HG02938 (cell line): ENCODE results near the gene NLRP14.

Experiments used
- ATAC-seq: cut with Tn5 transposase; IDR thresholded peaks from one replicate; pipeline ENCODE4 v1.9.1; 2021; ENCODE audit warnings: mild to moderate bottlenecking, moderate library complexity; ENCODE audit not compliant: unreplicated experiment

The NLRP14 gene

DNA sequence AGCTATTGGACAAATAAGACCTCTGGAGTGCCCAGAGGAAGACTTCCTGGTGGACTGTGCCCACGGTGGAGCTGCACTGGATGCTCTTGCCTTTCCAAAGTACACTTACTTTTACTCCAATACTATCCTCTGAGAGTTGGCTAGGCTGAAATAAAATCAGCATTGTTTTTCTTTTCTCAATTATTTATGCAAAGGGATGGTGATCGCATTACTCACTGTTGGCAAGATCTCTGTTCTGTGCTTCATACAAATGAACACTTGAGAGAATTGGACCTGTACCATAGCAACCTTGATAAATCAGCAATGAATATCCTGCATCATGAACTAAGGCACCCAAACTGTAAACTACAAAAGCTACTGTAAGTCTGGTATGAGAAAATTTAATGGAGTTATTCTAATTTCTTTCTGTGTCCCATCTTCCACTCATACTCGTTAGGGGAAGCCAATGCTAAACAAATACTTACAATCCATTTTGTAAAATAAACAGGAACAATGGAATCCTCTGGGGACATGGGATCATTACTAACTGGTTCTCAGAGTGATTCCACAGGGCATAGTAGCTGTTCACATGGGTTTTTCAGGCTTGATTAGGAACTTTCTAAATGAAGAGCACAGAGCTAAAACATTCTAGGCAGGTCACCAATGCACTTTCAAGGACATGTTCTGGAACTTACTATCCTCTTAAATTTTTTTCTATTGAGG is 26.3 kb downstream of the NLRP14 start:
- no peak for ATAC-seq

GRCh38 chr11:7050191-7050590 is 29.9 kb downstream of the NLRP14 start:
- no peak for ATAC-seq

DNA sequence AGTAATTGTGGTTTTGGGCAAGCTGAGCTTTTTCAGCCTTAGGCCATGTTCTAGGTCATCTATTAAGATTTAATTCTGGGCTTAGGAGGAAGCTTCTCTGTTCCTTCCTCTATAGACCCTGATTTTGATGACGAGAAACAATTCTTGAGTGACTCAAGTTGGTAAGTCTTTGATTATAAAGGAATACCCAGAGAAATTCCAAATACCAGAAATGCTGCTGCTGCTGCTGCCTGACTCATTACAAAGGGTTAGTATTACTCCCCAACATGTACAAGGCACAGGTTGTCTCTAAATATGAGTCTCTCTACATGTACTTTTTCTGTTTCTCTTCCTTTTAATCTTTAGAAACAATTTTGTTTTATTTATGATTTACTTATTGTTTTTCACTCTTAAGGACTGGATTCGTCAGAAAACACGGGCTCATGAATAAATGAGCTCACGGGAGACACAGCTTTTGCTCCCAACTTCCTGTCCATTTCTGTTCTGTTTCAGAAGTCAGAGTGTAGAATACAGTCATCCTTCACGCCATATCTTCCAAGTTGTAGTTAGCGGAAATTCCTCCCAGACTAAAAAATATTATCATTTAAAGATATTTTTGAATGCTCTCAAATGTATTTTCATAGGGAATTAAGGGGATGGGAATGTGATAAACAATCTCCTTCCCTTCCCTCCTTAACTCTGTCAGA is 36.7 kb downstream of the NLRP14 start:
- no peak for ATAC-seq

DNA sequence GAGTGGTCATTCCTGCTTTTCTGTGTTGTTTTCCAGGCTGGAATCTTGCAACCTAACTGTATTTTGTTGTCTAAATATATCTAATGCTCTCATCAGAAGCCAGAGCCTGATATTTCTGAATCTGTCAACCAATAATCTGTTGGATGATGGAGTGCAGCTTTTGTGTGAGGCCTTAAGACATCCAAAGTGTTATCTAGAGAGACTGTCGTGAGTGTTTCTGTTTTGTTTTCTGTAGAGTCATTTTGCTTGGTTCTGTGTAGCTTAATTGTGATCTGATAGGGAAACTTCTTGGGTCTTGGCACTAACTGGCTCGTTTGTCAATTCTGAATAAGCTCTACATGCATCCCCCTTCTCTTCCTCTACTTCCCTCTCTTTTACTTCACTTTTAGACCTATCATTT is 37.4 kb downstream of the NLRP14 start:
- no peak for ATAC-seq

- ATAC-seq = no peak
Observed at GRCh38 chr11:7060868-7061267, 40.6 kb downstream of the NLRP14 start.

DNA sequence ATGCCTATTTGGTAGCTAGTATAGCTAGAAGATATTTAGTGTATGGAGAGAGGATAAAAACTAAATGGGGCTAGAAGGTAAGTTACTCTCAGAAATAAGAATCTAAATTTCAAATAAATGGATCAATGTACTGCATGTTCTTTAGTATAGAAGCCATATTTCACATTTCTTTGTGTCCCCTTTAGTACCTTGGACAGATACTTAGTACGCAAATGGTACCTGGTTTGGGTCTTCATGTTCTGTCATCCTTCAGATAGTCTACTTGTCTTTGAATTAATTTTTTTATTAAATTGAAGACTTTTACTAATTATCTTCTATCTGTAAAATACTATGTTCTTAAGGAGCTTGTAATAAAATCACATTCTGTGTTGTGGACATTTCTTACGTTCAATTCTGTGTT is 42.3 kb downstream of the NLRP14 start:
- no peak for ATAC-seq

DNA sequence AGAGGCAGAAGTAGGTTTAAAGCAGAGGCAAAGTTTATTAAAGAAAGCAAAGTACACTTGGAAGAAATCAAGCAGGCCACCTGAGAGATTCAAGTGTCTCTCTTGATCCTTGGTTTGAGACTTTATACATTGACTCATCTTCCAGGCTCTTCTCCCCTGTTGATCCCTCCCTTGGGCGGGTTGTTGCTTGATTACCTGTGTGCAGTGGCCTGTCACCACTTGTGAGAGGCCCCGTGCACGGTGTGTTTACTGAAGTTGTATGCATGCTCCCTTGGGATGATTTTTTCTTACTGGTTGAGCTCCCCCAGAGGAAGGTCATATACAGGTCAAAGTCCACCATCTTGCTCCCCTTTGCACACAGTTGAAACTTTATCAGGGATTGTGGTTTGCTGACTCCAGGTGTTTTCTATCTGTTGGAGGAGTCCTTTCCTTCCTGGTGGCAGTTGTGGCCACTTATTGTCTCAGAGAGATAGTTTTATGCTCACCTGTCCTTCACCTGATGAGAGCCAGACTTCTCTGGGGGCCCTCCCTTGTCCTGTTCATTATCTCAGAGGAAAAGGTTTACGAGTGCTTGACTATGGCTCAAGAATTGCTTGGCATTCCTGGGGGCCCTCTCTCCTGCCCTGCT is 52.2 kb downstream of the NLRP14 start:
- ATAC-seq = no peak

- no peak for ATAC-seq
Observed at GRCh38 chr11:7077101-7077500, 56.8 kb downstream of the NLRP14 start.

- no peak for ATAC-seq
Observed at GRCh38 chr11:7079545-7080135, 59.4 kb downstream of the NLRP14 start.

GRCh38 chr11:7080900-7081299 is 60.6 kb downstream of the NLRP14 start:
- ATAC-seq = no peak

DNA sequence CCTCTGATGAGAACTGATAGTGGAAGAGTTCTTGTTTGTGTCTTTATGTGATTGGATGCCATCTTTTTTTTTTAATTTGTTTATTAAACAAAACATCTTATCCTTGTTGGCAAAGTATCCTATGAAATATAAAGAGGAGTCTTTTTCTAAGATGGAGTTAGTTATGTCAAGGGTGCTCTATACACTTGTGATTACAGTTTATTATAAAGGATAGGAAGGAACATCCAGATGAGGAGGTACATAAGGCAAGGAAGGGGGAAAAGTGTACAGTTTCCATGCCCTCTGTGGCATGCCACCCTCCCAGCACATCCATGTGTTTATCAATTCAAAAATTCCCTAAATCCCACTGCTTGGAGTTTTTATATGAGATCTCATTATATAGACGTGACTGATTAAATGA is 61.2 kb downstream of the NLRP14 start:
- ATAC-seq = no peak

DNA sequence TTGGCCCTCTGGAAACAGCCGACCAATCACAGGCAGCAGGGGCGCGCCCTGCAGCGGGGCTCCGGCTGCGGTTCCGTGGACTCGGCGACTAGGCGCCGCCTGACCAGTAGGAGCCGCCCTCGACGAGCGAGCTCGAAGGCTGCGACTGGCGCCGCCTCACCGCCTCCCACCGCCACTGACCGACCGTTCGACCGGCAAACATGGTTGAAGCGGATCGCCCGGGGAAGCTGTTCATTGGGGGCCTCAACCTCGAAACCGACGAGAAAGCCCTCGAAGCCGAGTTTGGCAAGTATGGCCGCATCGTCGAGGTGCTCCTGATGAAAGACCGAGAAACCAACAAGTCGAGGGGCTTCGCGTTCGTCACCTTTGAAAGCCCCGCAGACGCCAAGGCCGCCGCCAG is 68.6 kb downstream of the NLRP14 start, which contains the start of gene RBMXL2:
Gene RBMXL2, plus strand, starts transcription at position 78 of the 400 bp plus-strand sequence. Its CDS starts 123 bp downstream, at position 201.
- no peak for ATAC-seq

- ATAC-seq = no peak
Observed at GRCh38 chr11:7089328-7090251, 69.3 kb downstream of the NLRP14 start.

- ATAC-seq = peak; percentile 87
Observed at GRCh38 chr11:7098235-7098832, 78.1 kb downstream of the NLRP14 start.

DNA sequence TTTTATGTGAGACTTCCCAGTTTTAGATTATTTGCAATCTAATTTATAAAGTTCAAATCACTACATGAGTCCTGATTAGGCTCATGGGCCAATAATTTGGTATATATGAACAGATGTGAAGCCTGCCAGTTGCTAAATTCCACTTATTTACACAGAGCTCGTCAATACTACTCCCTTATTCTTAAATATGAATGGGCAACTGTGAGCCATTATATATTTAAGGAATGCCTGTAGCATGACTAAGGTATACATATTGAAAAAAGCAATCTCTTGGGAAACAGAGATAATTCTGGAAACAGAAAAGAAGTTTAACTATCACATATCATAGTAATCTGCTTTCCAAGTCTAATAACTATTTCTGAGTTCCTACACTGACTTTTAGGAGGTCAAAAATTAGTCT is 95.5 kb downstream of the NLRP14 start:
- ATAC-seq = no peak

DNA sequence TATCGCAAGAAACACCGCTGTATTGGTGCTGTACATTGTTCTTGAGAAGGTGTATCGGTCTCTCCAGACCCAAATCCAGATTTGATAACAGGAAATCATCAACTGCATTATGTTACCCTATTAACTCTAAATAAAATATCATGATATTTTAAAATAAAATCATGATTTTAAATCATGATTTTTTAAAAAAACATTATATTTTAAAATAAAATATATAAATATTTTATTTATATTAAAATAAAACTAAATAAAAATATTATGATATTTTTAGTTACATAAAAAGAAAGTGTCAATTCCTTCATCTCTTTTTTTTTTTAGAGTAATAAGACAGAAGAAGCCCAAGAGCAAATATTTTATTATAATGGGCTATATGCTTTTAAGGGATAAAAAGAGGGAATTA is 96.1 kb downstream of the NLRP14 start:
- no peak for ATAC-seq
